HUDEP-2 (cell line): ENCODE results near the gene CAMSAP1.
A peak's percentile ranks its signal among the peaks of the same experiment; 100 is the strongest.
"Not testable (repeated sequence)": the region's sequence is repeated elsewhere in the genome, so short reads cannot be mapped to it uniquely, and the experiment has no call there.

ENCODE experiments used
- DNase-seq, 76 experiments: peaks; one replicate each; lab custom pipeline; 2025; ENCODE audit not compliant: unreplicated experiment in 76 of 76; lab: John Stamatoyannopoulos, UW

Gene CAMSAP1

DNA sequence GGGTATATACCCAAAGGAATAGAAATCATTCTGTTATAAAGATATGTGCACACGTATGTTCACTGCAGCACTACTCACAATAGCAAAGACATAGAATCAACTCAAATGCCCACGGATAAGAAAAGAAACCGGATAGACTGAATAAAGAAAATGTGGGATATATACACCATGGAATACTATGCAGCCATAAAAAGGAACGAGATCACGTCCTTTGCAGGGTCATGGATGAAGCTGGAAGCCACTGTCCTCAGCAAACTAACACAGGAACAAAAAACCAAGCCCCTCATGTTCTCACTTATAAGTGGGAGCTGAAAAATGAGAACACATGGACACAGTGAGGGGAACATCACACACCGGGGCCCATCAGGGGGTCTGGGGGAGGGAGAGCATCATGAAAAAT, 36.3 kb upstream of the CAMSAP1 start:
- not testable (repeated sequence) for DNase-seq

GRCh38 chr9:135941288-135941995, 34.1 kb upstream of the CAMSAP1 start:
- no peak for DNase-seq

DNA sequence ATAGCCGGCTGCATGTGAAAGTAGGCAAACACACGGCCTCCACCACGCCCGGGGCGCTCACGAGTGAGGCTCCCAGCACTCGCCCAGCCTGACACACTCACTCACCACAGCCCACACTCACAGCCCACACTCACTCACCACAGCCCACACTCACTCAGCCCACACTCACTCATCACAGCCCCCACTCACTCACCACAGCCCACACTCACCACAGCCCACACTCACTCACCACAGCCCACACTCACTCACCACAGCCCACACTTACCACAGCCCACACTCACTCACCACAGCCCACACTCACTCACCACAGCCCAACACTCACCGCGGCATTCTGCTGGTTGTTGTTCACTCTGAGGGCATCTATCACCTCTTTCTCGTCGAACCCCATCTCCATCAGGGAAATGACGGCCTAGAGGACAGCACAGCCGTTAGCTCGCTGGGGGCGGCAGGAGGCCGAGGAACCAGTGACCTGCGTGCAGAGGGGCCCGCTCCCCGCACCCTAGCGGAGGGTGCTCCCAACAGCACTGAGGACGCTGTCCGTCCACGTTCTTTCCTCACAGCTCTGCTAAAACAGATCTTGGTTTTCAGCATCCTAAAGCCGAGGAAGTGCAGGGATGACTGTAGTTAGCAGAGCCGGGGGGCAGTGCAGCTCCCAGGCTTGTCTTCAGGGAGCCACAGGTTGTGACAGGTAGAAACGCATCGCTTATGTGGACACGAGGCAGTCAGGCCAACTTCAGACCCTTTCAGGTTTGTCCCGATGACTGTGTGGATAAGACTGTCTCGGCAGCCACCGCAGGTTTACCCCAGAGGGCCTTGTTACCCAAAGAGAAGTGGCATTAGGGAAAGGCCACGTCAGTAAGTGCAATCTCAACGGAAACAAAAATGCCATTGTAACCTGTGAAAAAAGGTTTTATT, 32.3 kb upstream of the CAMSAP1 start:
- peak in 7 of 76 experiments; percentile 9 to 42 (median 25) for DNase-seq

DNA sequence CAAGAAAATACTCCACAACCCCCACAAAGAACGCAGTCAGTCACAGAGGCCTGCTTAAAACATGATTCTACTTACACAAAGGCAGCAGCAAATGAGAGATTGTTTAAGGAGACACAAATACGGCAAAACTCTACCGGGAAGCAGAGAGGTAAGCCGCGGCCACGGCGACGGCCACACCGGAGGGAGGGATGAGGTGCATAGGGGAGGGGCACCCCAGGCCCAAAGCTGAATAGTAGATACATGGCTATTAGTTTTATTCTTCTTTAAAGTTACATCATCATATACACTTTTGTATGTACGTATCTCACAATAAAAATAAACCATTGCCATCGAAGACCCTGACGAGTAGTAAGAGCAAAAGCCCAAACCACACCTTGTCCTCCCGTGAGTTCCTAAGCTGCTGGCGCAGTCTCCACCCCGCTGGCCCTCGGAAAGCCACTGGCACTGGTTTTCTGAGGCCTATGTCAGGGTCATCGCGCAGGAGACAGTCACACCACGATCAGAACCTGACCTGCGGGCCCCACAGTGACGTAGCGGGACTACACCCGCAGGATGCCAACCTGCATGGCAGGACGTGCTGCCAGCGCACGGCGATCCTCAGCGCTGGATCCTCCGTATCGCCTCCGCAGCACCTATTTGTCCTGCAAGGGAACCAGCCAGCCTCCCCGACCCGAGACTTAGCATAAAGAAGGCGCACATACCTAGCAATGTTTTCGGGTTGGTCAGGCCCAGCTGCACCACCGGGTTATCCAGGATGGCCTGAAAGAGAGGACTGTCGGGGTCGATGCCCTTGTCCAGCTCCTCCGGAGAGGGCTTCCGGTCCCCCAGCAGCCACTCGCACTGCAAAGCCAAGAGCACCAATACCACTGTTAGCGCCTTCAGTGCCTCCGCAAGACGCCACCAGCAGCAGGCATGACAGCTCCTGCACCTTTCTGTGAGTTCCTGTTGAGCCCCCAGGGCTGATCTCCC, 30.5 kb upstream of the CAMSAP1 start:
- DNase-seq: no peak

DNA sequence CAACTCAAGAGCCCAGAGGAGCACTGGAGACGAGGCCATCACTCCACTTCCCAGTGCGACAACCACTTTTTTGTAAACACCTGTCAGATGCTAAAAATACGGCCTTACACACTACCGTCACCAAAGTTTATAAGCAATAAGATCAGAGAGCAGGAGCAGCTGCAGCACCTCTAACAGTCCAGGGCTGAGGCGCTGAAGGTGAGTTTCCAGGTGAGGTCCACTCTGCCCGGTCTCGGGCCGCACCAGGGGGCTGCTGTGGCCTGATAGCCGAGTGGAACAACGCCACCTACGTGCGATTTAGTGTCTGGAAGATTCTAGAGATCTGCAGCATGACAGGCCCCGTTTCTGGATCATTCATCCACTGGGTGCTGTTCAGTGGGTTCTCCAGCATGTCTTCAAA, 25.8 kb upstream of the CAMSAP1 start:
- DNase-seq: no peak

DNA sequence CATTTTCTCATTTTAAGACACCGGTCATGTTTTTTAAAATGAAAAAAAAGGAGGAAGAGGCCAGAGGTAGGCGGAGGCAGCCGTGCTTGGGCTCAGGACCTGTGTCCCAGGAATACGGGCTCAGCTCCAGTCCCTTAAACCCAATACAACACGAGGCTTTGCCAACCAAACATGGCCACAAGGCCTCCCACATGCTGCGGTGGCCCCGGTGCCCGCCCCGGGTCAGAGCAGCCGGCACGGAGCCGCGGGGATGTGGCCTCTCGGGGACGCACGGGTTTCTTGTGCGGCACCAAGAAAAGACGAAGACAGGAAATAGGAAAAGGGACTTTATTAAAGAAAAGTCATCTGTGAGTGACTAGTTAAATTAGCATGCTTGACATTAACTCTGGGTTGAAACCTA, 25.3 kb upstream of the CAMSAP1 start:
- DNase-seq: no peak

- DNase-seq: no peak
Measured at GRCh38 chr9:135931349-135931820, 24.0 kb upstream of the CAMSAP1 start.

DNA sequence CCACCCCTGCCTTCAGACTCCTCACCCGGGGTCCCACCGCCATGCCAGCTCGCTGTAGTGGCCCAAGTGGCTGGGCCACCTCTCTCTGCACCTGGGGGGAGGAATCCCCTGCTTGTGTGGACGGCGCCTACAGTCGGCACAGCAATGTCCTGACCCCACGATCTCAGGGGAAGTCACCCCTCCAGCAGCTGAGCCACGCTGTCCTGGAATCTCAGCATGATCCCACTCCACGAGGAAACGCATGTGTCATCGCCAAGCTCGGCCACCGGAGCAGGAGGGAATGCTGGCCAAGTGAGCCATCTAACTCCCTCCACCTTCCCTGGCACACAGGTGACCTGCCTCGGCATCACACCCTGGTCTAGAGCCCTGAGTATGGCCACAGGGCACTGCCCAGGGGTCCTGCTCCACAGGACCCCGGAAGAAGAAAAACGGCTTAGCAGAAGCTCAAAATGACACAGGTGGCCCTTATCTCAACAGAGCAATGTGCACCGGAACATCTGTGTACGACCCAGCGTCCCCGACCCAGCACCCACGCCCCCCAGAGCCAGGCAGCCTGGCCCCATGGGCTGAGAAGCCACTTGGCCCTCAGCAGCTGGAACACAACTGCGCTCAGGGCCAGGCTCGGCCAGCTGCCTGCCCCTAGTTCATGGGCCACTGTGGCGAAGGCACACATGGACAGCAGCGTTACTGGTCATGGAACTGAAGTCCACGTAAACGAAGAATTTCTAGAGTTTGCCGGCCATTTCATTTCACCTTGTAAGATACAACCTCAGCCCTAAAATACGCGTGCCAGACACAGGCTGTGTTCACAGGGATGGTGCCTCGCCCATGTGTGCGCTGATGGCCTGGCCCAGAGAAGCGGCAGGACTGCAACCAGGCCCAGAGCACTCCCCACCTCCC, 23.4 kb upstream of the CAMSAP1 start:
- no peak for DNase-seq

GRCh38 chr9:135929656-135930445, 22.5 kb upstream of the CAMSAP1 start:
- DNase-seq: peak in 42 of 76 experiments; percentile 6 to 64 (median 34)

GRCh38 chr9:135928731-135929655, 21.6 kb upstream of the CAMSAP1 start:
- no peak for DNase-seq

GRCh38 chr9:135928074-135928730, 20.9 kb upstream of the CAMSAP1 start:
- peak in 1 of 76 experiments; percentile 45 for DNase-seq

GRCh38 chr9:135927195-135928013, 20.1 kb upstream of the CAMSAP1 start:
- no peak for DNase-seq

- DNase-seq: peak in 72 of 76 experiments; percentile 55 to 95 (median 85)
Measured at GRCh38 chr9:135926402-135927194, 19.3 kb upstream of the CAMSAP1 start.

DNA sequence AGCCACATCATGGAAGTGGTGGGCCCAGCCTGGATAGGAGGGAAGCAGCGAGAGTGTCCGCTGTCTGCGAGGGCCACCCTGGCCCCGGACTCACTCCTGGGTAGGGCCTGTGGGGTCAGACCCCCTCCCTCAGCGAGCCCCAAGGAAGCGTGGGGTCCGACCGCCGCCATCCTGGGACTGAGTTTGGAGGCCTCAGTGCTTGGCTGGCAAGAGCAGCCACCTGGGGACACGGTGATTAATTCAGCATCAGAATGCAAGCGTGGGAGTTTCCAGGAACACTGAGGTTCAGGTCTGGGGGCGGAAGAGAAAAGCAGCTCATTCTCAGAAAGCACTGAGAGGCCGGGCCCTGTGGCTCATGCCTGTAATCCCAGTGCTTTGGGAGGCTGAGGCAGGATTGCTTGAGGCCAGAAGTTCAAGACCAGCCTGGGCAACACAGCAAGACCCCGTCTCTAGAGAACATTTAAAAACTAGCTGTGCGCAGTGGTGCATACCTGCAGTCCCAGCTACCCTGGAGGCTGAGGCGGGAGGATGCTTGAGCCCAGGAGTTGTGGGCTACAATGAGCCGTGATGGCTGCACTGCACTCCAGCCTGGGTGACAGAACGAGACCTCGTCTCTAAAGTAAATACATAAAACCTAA, 18.3 kb upstream of the CAMSAP1 start:
- DNase-seq: no peak
